ENCODE data around the gene MAPK7.

MAPK7 gene

GRCh38 chr17:19405114-19405513 lies 26.8 kb downstream of the MAPK7 start:
- DNase-seq (ENCODE audit: low spot score): no peak
- in situ Hi-C loops (cut with MboI; ENCODE audit: low sequenced_read_pairs, unreplicated experiment): no loop called here
- no peak for TF ChIP-seq CTCF (IDR thresholded peaks at IDR 0.05; ENCODE audit: borderline replicate concordance, control extremely low read depth, extremely low read depth, insufficient read depth, missing control alignments)

- no peak for DNase-seq (ENCODE audit: low spot score)
- no peak for TF ChIP-seq CTCF (IDR thresholded peaks at IDR 0.05; ENCODE audit: borderline replicate concordance, control extremely low read depth, extremely low read depth, insufficient read depth, missing control alignments)
- in situ Hi-C loops (cut with MboI; ENCODE audit: low sequenced_read_pairs, unreplicated experiment): no loop called here
Measured at GRCh38 chr17:19407601-19408345, 29.5 kb downstream of the MAPK7 start.

- DNase-seq (ENCODE audit: low spot score): no peak
- no peak for TF ChIP-seq CTCF (IDR thresholded peaks at IDR 0.05; ENCODE audit: borderline replicate concordance, control extremely low read depth, extremely low read depth, insufficient read depth, missing control alignments)
- in situ Hi-C loops (cut with MboI; ENCODE audit: low sequenced_read_pairs, unreplicated experiment): no loop called here
Measured at GRCh38 chr17:19408346-19408710, 30.0 kb downstream of the MAPK7 start.

- in situ Hi-C loops (cut with MboI; ENCODE audit: low sequenced_read_pairs, unreplicated experiment): no loop called here
- TF ChIP-seq CTCF (IDR thresholded peaks at IDR 0.05; ENCODE audit: borderline replicate concordance, control extremely low read depth, extremely low read depth, insufficient read depth, missing control alignments): no peak
Measured at GRCh38 chr17:19409066-19409465, 30.8 kb downstream of the MAPK7 start.

GRCh38 chr17:19409509-19409908 lies 31.2 kb downstream of the MAPK7 start:
- TF ChIP-seq CTCF (IDR thresholded peaks at IDR 0.05; ENCODE audit: borderline replicate concordance, control extremely low read depth, extremely low read depth, insufficient read depth, missing control alignments): no peak
- in situ Hi-C loops (cut with MboI; ENCODE audit: low sequenced_read_pairs, unreplicated experiment): no loop called here
- DNase-seq (ENCODE audit: low spot score): no peak

More at GRCh38 chr17:19409066-19409465, 30.8 kb downstream of the MAPK7 start:
- DNase-seq (ENCODE audit: low spot score): no peak

- TF ChIP-seq CTCF (IDR thresholded peaks at IDR 0.05; ENCODE audit: borderline replicate concordance, control extremely low read depth, extremely low read depth, insufficient read depth, missing control alignments): no peak
- in situ Hi-C loops (cut with MboI; ENCODE audit: low sequenced_read_pairs, unreplicated experiment): no loop called here
- DNase-seq (ENCODE audit: low spot score): no peak
Measured at GRCh38 chr17:19410091-19410490, 31.8 kb downstream of the MAPK7 start.
